Testis (tissue), 2 donors: ENCODE results near the gene THRB.

Source experiments
- CTCF ChIP-seq, 3 experiments: fragments of 450-650 bp in 2 of 3; fragments of 200-600 bp in 1 of 3; sonication (generic) in 1 of 3; IDR thresholded peaks; one replicate each; pipeline ENCODE4 v1.5.1; 2016 to 2019; ENCODE audit warnings: antibody characterized with exemption in 3 of 3, mild to moderate bottlenecking in 2 of 3, moderate library complexity in 1 of 3
- POLR2A ChIP-seq: fragments of 450-650 bp; IDR thresholded peaks from one replicate; pipeline ENCODE4 v1.6.1; 2017; ENCODE audit warnings: antibody characterized with exemption, mild to moderate bottlenecking, moderate library complexity

DNA sequence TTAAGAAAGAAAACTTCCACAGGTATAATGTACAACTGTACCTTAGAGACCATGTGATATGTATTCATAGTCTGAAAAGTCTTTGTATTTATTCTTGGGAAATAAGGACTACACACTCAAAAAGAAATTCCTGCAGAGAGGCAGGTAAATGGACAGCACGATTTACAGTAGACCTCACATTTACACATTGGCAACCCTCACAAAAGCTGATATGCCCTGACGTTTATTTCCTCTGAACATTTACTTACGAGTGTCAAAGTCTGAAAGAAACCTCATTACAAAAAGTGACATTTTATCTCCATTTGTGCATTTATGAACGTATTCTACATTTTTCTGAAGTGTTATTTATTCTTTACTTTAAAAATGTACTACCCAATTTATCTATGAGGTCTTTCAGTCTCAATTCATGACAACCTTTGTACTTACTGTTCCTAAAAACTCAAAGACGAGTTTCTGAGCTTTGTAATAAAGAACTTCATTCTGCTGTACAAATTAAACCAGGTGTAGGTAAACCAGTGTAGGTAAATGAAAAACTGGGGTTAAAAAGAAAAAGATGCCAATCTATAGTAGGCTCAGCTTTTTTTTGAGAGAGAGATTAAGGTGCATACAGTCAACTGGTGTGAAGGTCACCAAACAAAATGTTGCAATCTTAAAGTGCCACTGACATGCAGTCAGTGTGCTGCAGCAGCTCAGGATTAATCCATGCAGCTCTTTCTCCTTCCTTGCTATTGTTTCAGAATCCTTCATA, 44.3 kb downstream of the THRB start:
- TF ChIP-seq CTCF (IDR thresholded peaks at IDR 0.05) (no peak), POLR2A (no peak)
